ENCODE results near the gene TTC39B.
A peak's percentile ranks its signal among the peaks of the same experiment; 100 is the strongest.

The TTC39B gene

DNA sequence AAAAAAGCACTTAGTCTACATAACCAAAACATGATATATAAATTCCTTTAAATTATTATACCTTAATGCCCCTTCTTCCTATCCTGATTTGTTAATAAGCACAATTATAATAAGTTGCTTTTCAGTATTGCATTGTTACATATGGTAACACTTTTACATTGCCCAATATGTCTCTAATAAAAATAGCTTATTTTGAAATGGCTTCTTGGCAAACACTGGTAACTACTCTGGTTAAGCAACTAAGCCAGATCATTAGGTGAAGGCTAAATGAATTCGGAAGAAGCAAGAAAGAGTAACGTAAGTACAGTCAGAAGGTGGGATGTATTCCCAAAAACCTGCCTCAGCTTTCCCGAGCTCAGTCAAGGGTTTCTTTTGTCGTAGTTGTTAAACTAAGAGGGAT is 85.3 kb downstream of the TTC39B start:
- no peak for DNase-seq

GRCh38 chr9:15220658-15221318 is 86.2 kb downstream of the TTC39B start:
- no peak for DNase-seq

- no peak for DNase-seq
Measured at GRCh38 chr9:15219546-15219945, 87.5 kb downstream of the TTC39B start.

DNA sequence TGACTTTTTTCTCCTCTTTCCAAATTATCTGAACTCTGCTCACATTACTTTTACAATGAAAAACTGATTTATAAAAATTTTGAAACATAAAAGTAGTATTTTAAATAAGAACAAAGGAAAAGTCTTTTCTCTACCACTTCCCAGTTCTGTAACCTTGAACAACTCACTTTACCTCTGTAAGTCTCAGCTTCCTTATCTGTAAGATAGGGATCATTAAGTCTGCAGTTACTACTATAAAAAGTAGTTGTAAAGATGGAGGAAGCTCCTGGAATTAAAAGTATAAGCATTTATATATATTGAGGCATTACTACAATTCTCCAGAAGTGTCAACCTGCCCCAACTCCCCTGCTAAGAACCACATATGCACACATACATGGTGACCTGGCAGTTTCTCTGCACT is 88.0 kb downstream of the TTC39B start:
- DNase-seq: no peak

DNA sequence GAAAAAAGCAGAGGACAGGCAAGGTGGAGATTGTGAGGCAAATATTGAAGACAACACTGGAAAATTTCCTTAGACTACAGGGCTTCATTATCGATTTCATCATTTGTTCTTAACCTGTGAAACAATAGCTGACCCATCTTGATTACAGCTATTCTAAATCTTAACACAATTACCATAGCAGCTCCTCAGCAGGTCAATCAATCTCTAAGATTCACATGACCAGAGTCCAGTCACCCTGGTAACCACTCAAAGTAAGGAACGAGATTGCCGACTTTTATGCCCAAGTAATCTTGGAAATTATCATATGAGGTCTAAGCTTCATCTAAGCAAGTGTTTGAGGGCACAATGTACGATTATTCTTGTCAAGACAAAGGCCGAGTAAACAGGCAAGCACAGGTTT is 93.8 kb downstream of the TTC39B start:
- DNase-seq: no peak

DNA sequence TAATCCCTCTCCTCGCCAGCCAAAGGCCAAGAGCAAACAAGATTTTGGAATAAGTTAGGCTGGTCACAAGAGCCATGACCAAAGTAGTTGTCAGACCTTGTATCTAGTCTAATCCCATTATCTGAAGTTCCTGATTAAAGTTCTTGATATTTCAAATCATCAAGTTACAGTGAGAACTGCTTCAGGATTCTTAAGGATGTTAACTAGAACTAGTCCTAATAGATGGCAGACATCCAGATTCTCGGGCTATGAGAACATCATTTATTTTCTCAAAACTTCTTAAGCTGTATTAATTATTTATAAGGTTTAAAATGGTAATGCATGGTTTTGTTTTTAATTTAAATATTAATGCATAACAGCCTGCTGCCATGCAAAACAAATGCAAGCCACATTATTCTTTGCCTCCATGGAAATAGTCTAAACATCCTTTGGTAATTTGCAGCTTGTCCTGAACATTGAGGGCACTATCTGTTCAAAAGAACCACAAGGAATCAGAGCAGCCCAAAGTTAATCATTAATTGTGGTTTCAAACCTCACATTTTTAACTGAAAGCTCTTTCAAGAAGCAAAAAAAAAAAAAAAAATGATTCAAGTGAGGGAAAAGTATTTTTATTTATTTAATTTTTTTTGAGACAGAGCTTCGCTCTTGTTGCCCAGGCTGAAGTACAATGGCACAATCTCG is 95.1 kb downstream of the TTC39B start:
- DNase-seq: peak in 1 of 2 experiments; percentile 61

GRCh38 chr9:15211160-15211814 is 95.7 kb downstream of the TTC39B start:
- peak; percentile 32 to 70 for DNase-seq

- DNase-seq: no peak
Measured at GRCh38 chr9:15206903-15207696, 99.9 kb downstream of the TTC39B start.

- DNase-seq: no peak
Measured at GRCh38 chr9:15205632-15206420, 101.2 kb downstream of the TTC39B start.

DNA sequence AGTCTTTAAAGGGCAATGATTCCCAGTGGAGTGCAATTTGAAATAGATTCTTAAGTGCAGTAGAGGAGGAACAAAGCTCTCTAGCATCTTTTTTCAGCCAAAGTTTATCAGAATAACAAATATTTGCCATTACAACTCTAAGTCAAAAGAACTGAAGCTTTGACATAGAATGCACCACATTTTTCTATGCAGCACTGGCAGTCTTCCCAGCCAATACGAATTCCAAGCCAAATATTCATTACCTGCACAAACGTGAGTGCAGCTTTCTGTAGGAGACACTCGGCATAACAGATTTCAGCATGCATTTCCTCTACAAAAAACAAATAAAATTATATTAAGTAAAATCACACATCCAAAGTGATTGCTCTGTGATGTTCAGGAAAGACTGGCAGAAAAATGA is 103.4 kb downstream of the TTC39B start:
- no peak for DNase-seq

DNA sequence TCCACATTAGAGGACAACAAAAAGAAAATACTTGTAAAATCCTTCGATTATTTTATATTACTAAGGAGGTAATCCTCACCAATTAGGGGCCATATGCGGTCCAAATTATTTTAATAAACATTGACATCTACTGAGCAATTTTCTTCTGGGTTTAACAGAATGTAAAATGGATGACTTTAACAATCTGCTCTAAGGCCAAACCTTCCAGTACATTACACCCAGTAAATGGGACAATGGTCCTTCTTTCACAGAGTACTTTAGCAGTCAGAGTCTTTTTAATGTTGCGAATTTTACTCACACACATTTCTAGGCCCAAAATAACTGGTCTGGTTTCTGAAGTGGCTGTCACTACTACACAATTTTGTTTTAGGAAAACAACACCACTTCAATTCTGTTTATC is 106.9 kb downstream of the TTC39B start:
- DNase-seq: no peak

DNA sequence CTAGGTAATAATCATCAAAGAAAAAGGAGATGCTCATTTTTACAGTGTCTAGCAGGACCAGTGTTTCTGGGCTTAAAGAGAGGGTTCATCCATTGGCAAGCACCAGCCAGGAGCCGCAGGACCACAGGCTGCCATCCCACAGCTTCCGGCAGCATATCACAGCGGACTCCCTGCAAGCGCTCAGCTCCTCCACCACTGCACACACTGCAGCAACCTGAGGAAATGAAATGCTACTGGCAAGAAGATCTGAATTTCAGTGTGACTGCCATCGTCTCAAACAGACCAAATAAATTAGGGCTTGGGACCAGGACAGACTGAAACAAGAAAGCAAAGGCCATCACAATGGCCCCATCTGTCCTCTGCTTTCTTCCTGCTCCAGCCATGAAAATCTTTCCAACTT is 114.2 kb downstream of the TTC39B start:
- no peak for DNase-seq

- no peak for DNase-seq
Measured at GRCh38 chr9:15191378-15191777, 115.6 kb downstream of the TTC39B start.

DNA sequence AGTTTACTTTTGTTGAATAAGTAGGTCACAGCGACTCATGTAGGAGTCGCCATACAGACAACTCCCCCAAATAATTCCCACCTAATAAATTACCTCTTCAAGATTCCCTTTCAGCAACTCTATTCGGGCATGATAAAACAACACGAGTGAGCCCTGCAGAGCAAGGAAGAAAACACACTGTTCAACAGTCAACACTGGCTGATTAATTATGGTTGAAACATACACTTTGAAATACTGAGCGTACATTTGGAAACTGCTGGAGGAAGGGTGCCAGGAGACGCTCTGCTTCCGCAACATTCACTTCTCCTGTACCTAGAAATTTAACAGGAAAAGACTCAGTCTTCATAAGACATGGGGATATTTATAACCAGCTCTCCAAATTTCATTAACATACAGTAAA is 117.5 kb downstream of the TTC39B start:
- DNase-seq: no peak

DNA sequence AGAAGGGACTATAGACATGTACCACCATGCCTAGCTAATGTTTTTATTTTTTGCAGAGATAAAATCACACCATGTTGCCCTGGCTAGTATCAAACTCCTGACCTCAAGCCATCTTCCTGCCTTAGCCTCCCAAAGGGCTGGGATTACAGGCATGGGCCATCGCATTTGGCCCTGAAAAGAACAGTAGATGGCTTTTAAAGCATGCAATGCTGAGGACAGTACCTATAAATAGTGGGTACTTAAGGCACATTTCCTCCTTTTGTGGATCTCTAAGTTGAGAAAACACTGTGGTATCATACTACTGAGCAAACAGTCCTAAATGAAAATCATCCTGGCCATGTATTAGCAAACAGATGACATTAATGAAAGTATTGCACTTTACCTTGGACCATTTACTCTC is 119.4 kb downstream of the TTC39B start:
- DNase-seq: no peak

- peak; percentile 21 to 79 for DNase-seq
Measured at GRCh38 chr9:15182730-15183129, 124.3 kb downstream of the TTC39B start.

DNA sequence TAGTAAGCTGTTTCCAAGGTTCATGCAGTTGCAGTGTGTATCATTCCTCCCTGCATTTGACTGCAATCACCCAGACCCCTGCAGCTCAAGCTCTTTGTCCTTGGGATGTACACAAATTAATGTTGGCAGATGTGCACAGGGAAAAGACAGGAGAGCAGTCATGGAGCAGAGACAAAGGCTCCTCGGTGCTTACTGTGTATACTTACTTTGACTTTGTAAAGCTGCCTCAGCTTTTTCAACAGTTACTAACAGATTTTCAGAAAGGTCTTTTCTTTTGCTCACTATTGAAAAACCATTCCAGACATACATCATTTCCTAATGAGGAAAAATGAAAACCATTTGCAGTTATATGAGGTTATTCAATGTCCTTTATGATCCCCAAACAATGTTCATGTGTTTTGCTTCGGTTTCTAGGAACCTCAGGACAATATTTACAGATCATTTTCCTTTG is 124.9 kb downstream of the TTC39B start:
- DNase-seq: peak; percentile 33 to 78

DNA sequence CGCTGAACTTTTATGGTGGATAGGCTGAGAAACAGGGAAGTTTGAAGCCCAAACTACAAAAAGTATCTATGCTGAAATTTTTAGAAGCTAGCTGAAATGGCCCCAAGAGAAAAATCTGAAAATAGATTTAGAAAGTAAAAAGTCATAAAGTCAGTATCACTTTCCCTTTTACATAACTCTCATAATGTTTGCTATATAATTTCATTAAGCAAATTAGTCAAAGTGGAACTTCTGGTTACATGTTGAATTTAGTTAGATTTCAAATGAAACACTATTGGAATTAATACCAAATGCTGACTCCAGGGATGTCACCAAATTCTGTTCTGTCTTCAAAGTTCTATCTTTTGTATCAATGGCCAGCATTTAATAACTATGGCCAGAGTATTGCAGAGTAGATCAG is 126.9 kb downstream of the TTC39B start:
- no peak for DNase-seq

DNA sequence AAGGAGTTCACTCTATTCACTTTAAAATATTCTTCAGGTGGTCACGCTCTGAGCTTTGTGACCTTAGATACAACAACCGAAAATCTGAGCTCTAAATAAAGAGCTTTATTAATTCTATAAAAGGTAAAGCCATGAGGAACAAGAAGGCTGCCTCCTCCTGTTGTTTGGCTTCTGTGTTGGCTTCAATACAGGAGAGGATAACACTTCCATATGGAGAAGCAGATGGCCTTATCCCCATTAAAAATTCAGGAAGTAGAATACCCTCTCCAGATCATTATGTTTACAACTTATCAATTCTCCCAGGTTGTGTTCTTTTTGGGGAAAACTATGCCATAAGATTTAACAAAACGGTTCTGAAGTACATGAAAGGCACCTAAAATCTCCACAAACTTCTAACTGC is 128.4 kb downstream of the TTC39B start:
- DNase-seq: peak; percentile 84 to 91

DNA sequence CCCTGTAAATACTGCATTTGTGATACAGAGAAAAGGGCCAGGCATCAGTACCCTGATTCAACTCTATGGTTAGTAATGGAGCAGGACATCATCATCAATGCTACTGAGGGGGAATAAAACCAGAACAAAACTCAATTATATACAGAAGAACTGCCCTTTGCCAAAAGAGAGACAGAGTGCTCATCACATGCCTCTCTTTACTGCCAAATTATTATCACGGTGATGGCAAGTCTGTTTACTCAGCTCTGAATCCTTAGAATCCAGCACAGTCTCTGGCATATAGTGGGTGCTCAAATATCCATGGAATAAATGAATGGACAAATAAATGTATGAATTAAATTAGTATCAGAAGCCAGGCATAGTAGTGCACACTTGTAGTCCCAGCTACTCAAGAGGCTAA is 130.2 kb downstream of the TTC39B start:
- DNase-seq: no peak

DNA sequence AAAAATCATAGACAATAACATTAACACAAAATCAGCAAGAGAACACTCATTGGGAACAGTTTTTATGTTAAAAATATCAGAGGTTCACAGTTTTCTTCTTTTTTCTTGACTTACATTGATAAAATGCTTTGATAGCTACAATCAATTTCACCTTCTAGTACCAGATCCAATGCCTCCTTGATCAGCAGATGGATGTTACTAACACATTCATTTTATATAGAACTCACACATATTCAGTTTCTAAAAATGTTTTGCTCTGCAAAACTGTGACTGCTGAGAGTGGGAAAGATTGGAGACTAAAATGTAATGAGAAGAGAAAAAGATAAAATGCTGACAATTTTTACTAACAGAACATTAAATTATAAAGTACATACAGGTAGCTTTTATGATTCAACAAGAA is 143.1 kb downstream of the TTC39B start:
- no peak for DNase-seq

GRCh38 chr9:15161753-15162152 is 145.3 kb downstream of the TTC39B start:
- no peak for DNase-seq

DNA sequence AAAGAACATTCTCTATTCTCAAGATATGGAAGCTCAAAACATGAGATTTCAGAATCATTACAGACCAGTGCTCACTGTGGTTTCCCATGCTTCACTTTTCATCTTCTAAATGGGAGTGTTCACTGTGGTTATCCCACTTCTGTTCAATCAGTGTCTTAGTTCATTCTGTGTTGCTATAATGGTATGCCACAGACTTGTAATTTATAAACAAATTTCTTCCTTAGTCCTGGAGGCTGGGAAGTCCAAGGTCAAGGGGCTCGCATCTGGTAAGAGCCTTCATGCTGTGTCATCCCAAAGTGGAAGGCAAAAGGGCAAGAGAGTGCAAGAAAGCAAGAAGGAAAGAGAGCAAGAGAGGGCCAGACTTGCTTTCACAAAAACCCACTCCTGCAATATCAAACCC is 146.3 kb downstream of the TTC39B start:
- DNase-seq: no peak
